A172 (cell line): ENCODE data around the gene IYD. TPM values are rescaled to one million over a fixed set of nuclear protein-coding genes. Genes with fewer than 3 reads are reported as not detected.

Experiments used
- DNase-seq: peaks from one replicate; pipeline ENCODE4 v3.0.0-alpha.2; 2015; ENCODE audit warnings: low spot score
- total RNA-seq: library from RNA; depleted of rRNA; stranded (reverse); fragments of >200 nt; shearing (Covaris generic); gene quantifications from 2 replicates; pipeline ENCODE4 v1.2.3, GENCODE V29; 2014; rRNA removed

The IYD gene, protein sequence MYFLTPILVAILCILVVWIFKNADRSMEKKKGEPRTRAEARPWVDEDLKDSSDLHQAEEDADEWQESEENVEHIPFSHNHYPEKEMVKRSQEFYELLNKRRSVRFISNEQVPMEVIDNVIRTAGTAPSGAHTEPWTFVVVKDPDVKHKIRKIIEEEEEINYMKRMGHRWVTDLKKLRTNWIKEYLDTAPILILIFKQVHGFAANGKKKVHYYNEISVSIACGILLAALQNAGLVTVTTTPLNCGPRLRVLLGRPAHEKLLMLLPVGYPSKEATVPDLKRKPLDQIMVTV
- 0.19 TPM in 1 of 2 replicates, not detected in the other for total RNA-seq

DNA sequence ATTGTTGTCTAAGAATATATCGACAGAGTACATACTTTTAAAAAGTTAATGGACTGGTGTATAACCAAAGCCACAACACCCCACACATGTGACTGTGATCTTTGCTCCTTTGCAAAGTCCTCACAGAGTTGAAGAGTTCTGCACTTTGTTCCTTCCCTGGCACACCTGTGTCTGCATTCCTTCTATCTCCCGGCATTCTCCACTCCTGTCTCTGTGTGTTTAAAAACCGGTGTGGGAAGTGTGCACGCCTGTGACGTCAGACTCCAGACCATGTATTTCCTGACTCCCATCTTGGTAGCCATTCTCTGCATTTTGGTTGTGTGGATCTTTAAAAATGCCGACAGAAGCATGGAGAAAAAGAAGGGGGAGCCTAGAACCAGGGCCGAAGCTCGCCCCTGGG lies at the start of gene IYD:
Gene IYD, plus strand, starts transcription at position 251 of the 400 bp plus-strand sequence. Its CDS starts 20 bp downstream, at position 271.
- DNase-seq = no peak

DNA sequence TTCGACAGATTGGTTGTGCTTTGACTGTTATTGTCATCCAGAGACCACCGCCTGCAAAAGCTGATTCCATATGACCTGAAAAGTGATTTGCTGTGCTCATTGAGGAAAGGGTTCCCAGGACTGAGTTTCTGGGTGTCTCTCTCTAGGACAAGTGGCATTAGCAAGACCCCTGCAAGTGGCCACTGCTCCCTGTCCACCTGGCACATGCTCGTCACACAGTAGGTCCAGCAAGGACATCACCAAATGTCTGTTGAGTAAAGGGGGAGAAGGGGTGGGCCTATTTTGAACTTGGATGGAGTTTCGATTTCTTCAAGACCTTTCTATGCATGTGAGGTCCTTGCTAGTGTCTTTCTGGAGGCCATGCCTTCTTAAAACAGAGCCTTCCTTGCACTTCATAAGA lies 48.9 kb upstream of the IYD start:
- DNase-seq = no peak

DNA sequence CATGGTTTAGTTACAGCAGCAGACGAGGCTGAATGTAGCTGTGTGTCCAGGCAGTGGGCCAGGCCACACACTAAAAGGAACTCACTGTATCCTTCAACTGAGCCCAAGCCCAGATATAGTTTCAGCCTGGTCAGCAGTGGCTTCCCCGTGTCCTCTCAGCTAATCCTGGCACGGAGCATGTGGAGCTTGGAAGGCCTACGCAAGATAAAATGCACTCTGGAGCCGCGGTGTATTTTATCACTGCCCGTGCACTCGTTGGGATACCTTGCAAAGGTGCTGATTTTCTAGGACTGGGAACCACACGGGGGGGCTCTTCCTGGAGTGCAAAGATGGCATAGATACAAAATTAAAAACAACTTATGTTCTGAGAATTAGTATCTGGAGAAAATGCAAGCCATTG lies 48.4 kb upstream of the IYD start:
- DNase-seq = no peak

DNA sequence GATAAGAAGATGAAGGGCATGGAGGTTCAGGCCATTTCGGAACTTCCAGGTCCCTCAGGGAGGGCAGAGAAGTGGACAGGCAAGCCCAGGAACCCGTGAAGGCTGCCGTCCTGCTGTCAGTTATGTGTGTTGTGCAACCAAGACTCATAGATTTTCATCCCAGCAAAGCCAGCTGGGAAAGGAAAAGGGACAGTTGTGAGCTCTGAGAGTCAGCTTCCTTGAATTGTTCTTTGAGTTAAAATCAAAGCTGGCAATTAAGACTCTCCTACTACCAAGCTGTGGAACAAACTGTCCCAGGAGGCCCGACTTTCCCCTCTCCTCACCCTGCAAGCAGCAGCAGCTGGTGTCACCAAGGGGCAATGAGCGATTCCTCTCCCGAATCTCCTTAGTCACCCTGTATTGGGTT lies 46.3 kb upstream of the IYD start:
- DNase-seq = no peak

DNA sequence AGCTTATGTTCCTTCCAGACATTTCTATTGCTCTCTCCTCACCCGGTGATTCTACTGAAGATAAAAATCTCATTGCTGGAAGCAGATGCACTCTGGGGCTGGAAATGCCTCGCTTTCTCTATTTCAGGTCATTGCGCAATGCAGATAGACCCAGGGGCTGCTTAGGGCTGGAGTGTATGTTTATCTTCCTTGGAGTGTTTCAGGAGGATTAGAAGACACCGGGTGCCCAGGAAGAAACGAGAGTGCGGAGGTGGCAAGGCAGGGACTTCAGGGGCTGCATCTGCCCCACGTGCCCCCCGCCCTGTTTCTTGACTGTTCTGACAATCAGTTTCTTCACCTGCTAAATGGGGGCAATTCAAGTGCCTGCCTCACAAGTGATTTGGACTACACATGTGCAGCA lies 45.6 kb upstream of the IYD start:
- no peak for DNase-seq

DNA sequence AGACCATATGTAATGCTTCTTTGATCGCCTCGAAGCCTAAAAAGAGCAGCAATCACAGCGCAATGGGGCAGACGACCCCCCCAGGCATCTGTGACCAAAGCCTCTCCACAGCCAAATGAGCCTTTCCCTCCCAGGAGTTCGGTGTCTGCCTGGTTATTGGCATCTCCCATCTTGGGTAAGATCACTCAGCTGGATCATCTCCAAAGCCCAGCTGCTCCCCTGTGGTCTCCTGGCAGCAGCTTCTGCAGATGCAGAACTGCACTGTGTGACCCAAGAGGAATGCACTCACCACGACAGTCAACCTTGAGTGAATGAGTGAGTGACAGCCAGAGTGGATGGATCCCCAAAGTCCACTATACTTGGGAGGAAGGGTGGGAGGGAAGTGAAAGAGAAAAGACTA lies 44.8 kb upstream of the IYD start:
- DNase-seq = no peak

DNA sequence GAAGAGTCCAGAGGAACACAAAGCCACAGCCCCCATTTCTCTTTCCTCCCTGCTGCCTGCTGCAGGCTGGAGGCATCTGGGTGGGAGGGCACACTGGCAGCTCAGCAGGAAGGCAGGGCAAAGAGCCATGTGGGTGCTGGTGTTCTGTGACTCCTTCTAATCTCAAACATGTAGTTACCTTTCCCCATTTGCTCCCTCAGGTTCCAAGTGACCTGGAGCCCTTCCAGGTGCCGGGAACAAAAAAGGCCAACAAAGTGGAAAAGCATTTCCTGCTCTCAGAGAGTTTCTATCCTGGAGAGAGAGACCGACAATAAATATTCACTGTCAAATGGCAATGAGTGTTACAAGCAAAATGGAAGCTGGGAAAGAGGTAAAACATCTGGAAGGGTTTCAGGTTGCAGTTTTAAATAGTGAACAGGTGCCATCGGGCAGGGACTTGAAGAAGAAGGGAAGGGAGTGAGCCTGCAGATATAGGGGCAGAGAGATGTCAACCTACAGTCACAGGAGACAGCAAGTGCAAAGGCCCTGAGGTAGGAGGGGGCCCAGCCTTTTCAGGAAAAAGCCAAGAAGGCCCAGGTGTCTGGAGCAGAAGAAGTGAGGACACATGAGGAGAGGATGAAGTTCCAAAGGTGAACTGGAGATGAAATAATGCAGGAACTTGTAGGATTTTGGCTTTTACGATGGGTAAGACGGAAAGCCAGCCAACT lies 43.6 kb upstream of the IYD start:
- DNase-seq = peak; percentile 58

DNA sequence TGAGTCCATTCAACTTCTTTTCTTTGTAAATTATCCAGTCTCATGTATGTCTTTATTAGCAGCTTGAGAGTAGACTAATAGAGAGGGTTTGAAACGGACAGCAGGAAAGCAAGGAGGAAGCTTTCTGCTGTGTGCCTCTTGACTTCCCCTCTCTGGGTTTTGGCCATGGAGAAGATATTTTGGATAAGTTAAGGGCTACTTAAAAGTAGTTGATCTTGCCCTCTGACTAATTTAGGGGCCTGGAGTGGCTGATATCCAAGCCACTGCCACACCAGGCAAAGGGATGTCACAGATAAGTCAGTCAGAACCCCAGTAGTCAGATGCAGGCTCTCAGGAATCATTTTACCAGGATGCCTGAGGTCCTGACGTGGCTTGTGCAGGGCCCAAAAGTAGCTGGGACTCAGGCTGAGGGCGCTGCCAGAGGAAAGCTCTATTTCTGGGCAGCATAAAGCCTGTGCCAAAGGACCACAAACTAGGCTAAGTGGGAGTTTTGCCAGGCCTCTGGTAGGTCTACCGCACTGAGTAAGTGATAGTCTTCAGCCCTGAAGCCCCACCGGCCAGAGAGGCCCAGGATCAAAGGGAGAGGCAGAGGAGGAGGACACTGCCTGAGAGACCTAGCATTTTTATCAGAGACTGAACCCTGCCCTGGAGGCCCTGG lies 41.6 kb upstream of the IYD start:
- DNase-seq = no peak

DNA sequence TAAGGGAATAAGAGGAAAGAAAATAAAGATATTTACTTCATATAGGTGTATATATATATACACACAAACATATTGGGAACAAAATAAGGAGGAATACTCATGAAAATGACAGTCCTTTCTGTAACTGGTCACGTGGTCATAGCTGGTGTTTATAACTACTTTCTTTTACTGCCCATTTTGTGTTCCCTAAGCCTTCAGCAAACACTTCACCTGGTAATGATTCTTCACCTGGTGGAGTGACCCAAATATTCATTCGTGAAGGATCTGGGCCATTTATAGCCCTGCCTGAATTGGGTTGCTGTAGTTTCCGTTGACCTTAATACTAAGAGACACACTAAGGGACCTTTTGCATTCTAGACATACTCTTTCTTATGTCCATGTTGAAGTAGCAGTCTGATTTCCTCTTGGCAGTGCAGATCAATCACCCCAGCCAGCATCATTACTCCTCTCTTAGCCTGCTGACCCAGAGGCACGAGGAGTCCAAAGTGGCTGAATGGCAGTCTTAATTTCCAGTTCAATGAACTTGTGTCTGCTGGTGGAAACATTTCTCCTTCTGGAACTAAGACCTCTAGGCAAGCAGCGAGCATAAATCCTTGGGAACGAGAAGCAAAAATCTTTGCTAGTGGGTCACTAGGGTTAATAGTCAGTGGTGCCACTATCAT lies 39.9 kb upstream of the IYD start:
- DNase-seq = no peak

DNA sequence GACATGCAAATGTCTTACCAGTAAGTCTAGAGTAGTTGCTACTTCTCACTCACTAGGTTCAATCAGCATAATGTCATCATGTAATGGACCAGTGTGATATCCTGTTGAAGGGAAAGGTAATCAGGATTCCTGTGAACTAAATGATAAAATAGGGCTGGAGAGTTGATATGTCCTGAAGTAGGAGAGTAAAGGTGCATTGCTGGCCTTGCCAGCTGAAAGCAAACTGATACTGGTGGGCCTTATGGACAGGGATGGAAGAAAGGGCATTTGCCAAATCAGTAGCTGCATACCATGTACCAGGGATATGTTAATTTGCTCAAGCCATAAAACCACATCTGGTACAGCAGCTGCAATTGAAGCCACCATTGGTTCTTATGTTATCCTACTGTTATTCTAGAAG lies 37.5 kb upstream of the IYD start:
- DNase-seq = no peak

DNA sequence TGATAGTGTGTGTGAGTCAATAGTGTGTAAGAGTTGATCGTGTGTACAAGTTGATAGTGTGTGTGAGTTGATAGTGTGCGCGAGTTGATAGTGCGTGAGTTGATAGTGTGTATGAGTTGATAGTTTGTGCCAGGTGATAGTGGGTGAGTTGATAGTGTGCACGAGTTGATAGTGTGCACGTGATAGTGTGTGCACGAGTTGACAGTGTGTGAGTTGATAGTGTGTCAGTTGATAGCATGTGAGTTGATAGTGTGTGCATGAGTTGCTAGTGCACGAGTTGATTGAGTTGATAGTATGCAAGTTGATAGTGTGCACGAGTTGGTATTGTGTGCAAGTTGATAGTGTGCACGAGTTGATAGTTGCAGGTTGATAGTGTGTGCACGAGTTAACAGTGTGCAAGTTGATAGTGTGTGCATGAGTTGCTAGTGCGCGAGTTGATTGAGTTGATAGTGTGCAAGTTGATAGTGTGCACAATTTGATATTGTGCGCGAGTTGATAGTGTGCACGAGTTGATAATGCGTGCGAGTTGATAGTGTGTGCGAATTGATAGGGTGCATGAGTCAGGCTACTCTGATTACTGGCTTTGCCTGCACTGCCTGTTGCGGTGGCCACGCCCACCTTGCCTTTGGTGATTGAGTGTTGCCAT lies 35.8 kb upstream of the IYD start:
- DNase-seq = no peak

DNA sequence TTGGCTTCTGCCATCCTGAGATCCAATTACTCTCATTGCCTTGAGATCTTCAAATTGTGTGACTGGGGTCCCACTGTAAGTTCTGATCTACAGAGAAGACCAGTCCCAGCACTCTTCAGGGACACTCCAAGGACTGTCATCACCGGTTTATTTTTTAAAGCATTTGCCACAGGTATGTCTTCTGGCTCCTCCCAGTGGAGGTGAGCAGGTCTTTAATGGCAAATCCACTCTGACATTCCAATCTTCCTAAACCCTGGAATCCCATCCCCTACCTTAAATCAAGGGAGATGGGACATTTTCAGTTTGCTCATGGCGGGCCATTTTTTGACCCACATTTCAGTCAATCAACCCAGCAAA lies 35.2 kb upstream of the IYD start:
- DNase-seq = no peak

DNA sequence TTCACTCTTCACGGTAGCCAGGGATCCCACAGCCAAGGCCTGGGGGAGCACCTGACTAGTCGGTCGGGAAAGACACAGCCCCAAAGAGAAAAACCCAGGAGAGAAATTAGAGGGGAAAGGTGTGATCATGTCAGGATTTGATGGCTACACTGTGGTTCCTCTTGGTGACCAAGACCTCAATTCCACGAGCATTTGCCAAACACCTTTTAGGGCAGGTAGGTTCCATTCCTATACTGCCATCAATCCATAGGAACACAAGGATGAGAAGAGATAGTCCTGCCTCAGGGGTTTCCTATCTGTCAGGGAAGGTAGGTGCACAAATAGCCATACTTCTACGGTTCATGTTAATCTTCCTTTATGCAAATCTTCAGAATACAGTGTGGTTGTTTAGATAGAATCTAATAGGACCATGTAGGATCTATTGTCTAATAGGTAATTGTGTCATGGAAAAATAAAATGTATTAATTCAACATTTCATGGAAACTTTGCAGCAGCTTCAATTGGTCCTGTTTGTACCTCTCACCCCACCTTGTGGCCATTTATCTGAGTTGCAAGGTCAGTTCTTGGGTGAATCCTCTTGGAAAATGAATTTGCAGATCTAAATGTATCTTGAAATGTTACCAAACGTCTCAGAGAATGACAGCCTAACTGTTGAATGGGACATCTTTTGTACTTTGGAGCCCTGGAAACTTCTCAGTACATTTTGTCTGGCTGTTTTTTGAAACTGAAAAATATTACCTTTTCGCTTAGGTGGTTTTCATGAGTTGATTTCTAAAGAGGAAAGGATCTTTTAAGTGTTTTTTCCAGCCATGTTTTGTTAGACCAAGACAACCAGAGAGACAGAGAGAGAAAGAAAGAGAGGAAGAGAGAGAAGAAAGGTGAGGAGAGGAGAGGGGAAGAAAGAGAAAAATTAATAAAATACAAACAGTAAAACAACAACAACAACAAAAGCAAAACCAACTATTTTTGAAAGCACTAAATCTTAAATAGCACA lies 33.7 kb upstream of the IYD start:
- DNase-seq = peak; percentile 48

DNA sequence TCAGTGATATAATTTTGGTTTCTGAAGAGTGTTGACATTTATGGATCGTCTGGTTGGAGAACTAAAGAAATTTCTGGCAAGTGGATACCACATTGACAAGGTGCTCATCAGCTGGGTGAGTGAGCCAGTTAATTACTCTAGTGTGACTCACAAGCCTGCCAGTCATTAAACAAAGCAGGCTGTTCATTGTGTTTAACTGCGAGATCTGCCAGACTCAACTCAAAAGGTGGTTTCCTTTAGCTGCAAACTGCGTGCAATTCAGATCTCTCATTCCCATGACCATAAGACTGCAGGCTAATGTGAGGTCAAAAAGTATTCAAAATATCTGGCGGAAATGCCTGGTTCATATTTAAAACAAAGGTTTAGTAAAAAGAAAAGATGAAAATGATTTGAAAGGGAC lies 32.5 kb upstream of the IYD start:
- DNase-seq = peak; percentile 58

DNA sequence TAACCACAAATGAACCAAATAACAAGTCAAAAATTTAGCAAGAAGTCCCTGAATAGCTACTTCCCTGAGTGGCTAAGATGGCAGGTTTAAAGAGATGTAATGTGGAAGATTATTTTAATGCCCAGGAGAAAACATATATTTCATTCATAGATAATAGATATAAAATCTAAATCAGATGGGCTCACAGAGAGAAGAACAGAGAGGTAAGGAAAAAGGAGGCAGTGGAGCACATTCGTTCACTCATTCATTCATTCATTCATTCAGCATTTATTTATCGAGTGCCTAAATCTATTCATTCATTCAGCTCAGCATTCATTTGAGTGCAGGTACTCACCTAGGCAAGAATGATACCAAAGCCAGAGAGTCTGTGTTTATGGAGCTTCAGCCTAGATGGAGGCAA lies 32.1 kb upstream of the IYD start:
- no peak for DNase-seq

DNA sequence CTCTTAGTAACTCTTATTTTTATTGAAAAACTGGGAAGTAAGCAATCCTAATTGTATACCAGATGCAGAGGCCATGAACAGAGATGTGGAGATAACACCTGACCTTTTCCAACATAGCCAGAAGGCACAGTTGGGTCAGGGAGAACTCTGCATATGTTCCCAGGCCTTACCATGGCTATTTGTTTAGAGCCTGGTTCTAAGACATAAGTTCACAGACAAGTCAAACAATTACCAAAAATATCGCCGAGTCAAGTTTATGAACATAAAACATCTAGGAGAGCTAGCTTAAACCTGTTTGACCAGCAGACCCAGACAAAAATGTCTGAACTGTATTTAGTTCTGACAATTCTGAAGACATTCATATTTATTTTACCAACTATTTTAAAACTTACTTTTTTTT lies 26.7 kb upstream of the IYD start:
- DNase-seq = no peak

DNA sequence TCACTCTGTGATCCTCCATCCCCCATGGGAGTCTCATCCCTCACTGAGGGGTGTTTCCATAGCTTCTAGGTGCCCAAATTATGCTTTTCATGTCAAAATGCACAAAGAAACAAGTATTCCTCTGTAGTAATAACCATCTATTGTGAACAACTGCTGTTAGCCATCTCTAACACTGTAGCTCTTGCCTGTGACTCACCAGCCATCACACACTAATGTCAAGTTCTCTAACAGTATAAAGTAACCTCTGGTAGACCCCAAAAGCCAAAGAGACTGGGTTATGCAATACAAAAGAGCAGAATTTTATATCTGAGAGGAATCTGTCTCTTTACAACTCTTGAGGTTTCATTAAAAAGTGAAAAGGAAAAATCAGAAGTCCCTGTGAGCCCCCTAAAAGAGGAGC lies 25.4 kb upstream of the IYD start:
- peak; percentile 13 for DNase-seq

DNA sequence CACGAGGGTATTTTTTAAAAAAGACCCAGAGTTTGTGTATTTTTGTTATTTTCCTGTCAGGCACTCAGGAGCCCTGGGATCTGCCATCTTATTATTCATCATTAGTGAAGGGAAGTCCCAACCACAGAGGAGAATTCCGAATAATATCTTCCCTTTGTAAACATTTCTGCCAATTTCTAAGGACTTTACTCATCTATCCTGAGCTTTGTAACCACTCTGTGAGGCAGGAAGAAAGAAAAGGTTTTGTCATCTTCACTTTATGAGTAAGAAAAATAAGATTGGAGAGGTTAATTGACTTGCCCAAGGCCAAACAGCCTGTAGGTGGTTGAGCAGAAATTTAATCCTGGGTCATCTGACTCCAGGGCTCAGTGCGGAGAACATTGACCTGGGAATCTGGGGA lies 23.0 kb upstream of the IYD start:
- peak; percentile 51 for DNase-seq

DNA sequence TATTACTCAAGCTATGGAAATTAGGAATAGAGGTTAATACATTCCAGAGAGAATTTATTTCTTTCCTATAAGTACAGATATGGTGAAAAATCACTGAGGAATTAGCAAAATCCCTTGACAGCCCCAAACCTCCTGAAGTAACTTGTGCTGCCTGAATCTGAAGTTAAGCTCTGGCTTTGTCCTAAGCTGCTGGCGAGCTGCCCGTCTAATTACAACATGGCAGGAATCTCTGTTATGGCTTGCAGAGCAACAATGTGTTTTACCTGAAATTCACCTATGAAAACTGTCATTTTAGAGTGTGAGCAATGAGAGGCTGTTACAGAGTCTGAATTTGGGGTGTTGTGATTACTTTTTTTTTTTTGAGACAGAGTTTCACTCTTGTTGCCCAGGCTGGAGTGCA lies 22.5 kb upstream of the IYD start:
- DNase-seq = no peak

DNA sequence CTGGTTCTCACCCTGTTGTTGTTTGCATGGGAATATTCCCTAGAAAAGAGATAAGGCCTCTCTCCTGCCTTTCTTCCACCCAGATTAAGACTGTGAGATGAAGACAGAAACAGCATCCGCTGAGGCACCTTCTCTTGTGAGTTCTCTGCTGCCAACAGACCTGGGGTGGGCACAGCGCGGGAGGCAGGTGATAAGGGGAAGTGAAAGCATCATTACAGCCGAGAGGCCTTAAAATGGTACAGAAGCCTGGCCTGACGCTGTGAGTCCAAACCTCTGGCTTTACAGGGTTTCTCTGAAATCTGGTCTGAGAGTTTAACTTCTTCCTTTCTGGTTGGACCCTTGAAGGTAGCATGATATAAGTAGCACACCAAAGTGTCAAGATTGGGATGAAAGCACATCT lies 21.0 kb upstream of the IYD start:
- no peak for DNase-seq

DNA sequence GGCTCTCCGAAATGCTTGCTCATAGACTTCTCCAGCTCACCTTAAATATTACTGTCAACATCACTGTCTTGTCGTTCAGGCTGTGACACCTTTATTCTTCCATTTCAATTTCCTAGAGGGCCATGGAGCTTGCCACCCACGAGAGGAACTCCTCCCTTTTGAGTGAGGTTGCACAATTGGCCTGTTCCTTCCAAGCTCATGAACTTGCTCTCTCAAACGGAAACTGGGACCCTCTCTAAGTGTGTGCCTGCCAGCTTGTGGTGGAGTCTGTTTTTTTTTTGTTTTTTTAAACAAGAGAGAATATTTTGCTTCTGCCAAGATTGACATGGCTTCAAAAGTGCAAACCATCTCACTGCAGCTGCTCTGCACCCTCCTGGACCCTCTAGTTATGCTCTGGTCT lies 19.3 kb upstream of the IYD start:
- DNase-seq = no peak
